ENCODE data around the gene FAM193B.

FAM193B gene

GRCh38 chr5:177483042-177483441 lies 71.3 kb downstream of the FAM193B start:
- no peak for DNase-seq

GRCh38 chr5:177482359-177482795 lies 72.0 kb downstream of the FAM193B start:
- DNase-seq = no peak

- no peak for DNase-seq
These were observed 74.6 kb downstream of the FAM193B start for GRCh38 chr5:177479774-177480173.

GRCh38 chr5:177478711-177479646 lies 75.4 kb downstream of the FAM193B start:
- DNase-seq = no peak

GRCh38 chr5:177477701-177478477 lies 76.5 kb downstream of the FAM193B start:
- no peak for DNase-seq

- no peak for DNase-seq
These were observed 77.7 kb downstream of the FAM193B start for GRCh38 chr5:177476531-177477233.

GRCh38 chr5:177475563-177476427 lies 78.6 kb downstream of the FAM193B start:
- no peak for DNase-seq

- DNase-seq = no peak
These were observed 79.4 kb downstream of the FAM193B start for GRCh38 chr5:177474846-177475562.

GRCh38 chr5:177474002-177474476 lies 80.3 kb downstream of the FAM193B start:
- DNase-seq = no peak

- no peak for DNase-seq
These were observed 80.8 kb downstream of the FAM193B start, which contains the start of gene DBN1 for GRCh38 chr5:177473443-177474001. DBN1 (minus strand) TSS chr5:177473634; CDS start chr5:177473521, 113 bp downstream.

GRCh38 chr5:177472460-177473442 lies 81.6 kb downstream of the FAM193B start:
- DNase-seq = no peak

- DNase-seq = no peak
These were observed 82.6 kb downstream of the FAM193B start for GRCh38 chr5:177471610-177472356.

- DNase-seq = no peak
These were observed 83.4 kb downstream of the FAM193B start for GRCh38 chr5:177470759-177471536.

Data from amniotic stem cell (primary cell).